Large intestine (tissue), 3 donors: ENCODE measurements around the gene CLIP2. TPM values are rescaled to one million over a fixed set of nuclear protein-coding genes. Genes with fewer than 3 reads are reported as not detected.
"Not testable (repeated sequence)": the region's sequence is repeated elsewhere in the genome, so short reads cannot be mapped to it uniquely, and the experiment has no call there.

Experiments
- DNase-seq, 2 donors: peaks; one replicate each; pipeline versions ENCODE4 v3.0.0 to v3.0.0-alpha.2; 2013
- H3K27ac ChIP-seq: one replicate; pipeline ENCODE4 v1.5.1; 2013; ENCODE audit warnings: low read length
- H3K27me3 ChIP-seq: 2 replicates; pipeline ENCODE4 v1.6.1; 2013; ENCODE audit warnings: low read length; ENCODE audit not compliant: control insufficient read depth, insufficient read depth
- H3K36me3 ChIP-seq: 2 replicates; pipeline ENCODE4 v1.6.1; 2013; ENCODE audit warnings: low read length; ENCODE audit not compliant: control insufficient read depth, insufficient read depth
- H3K4me1 ChIP-seq: one replicate; pipeline ENCODE4 v1.6.1; 2013; ENCODE audit warnings: low read length; ENCODE audit not compliant: control insufficient read depth, insufficient read depth
- H3K4me3 ChIP-seq: one replicate; pipeline ENCODE4 v1.5.1; 2013; ENCODE audit warnings: low read length
- H3K9me3 ChIP-seq: one replicate; pipeline ENCODE4 v1.6.1; 2013; ENCODE audit warnings: mild to moderate bottlenecking, low read depth, low read length, moderate library complexity; ENCODE audit not compliant: control insufficient read depth
- WGBS: methylation state at CpG from one replicate; pipeline ENCODE4 v1.1.5; 2013; ENCODE audit warnings: low lambda C conversion rate; ENCODE audit not compliant: insufficient coverage; 5-methylcytosine and 5-hydroxymethylcytosine counted together
- polyA plus RNA-seq: library from polyadenylated mRNA; unstranded; fragments of 120-200 nt; gene quantifications from one replicate; pipeline ENCODE4 v1.2.1, GENCODE V29; 2013

The CLIP2 gene
- polyA plus RNA-seq, 1 donor: 13.6 TPM

- Histone ChIP-seq H3K9me3 (no peaks in the 10 kb centered on the region), H3K27me3 (no peaks in the 10 kb centered on the region), H3K27ac (no peak overlapping the region), H3K4me3 (no peak overlapping the region), H3K4me1 (no peaks in the 10 kb centered on the region), H3K36me3 (peaks cover 11% of the 10 kb centered on the region)
- DNase-seq: no peak
- no CpG with 5 or more reads among the region's 2 CpGs for WGBS
Observed at GRCh38 chr7:74345970-74346369, 56.8 kb downstream of the CLIP2 start.

- Histone ChIP-seq H3K4me1 (no peaks in the 10 kb centered on the region), H3K27ac (no peak overlapping the region), H3K9me3 (no peaks in the 10 kb centered on the region), H3K36me3 (peaks cover 10% of the 10 kb centered on the region), H3K27me3 (no peaks in the 10 kb centered on the region), H3K4me3 (no peak overlapping the region)
- DNase-seq: no peak
- no CpG with 5 or more reads among the region's 10 CpGs for WGBS
Observed at GRCh38 chr7:74349621-74350020, 60.4 kb downstream of the CLIP2 start.

- WGBS: 88% methylated on average over 1 of the region's 1 CpG
- no peak for DNase-seq
- no peaks in the 10 kb centered on the region for H3K27me3 ChIP-seq
- H3K36me3 ChIP-seq: peaks cover 20% of the 10 kb centered on the region
- no peaks in the 10 kb centered on the region for H3K4me1 ChIP-seq
- H3K9me3 ChIP-seq: no peaks in the 10 kb centered on the region
- no peak overlapping the region for H3K4me3 ChIP-seq
- no peak overlapping the region for H3K27ac ChIP-seq
Observed at GRCh38 chr7:74350751-74351150, 61.5 kb downstream of the CLIP2 start.

GRCh38 chr7:74351836-74352235 lies 62.6 kb downstream of the CLIP2 start:
- Histone ChIP-seq H3K27ac (no peak overlapping the region), H3K27me3 (no peaks in the 10 kb centered on the region), H3K9me3 (peaks cover 5% of the 10 kb centered on the region), H3K4me1 (no peaks in the 10 kb centered on the region), H3K4me3 (no peak overlapping the region), H3K36me3 (peaks cover 29% of the 10 kb centered on the region)
- no peak for DNase-seq
- no CpG with 5 or more reads among the region's 3 CpGs for WGBS

GRCh38 chr7:74352551-74353138 lies 63.4 kb downstream of the CLIP2 start:
- no CpG with 5 or more reads among the region's 4 CpGs for WGBS
- DNase-seq: not testable (repeated sequence)

DNA sequence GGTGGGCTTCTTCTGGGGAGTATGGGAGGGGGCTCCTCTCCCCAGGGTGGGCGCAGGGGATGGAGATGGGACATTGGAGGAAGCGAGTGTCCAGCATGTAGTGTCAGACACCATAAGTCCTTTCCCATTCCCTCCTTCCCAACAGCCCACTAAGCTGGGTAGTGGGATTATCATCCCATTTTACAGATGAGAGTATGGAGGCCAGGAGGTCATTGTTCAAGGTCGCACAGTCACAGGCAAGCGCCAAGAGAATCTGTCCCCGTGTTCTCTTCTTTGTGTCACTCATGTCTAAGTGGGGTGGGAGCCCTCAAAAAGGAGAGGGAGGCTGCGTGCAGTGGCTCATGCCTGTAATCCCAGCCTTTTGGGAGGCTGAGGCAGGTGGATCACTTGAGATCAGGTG lies 64.8 kb downstream of the CLIP2 start:
- peaks cover 38% of the 10 kb centered on the region for H3K36me3 ChIP-seq
- H3K9me3 ChIP-seq: peaks cover 5% of the 10 kb centered on the region
- no peak for DNase-seq
- no CpG with 5 or more reads among the region's 6 CpGs for WGBS
- H3K27me3 ChIP-seq: no peaks in the 10 kb centered on the region
- H3K27ac ChIP-seq: no peak overlapping the region
- no peak overlapping the region for H3K4me3 ChIP-seq
- no peaks in the 10 kb centered on the region for H3K4me1 ChIP-seq

More at GRCh38 chr7:74352551-74353138, 63.4 kb downstream of the CLIP2 start:
- H3K4me3 ChIP-seq, H3K9me3 ChIP-seq, H3K27me3 ChIP-seq, H3K4me1 ChIP-seq, H3K27ac ChIP-seq: not testable (repeated sequence)
- H3K36me3 ChIP-seq: peaks cover 33% of the 10 kb centered on the region

GRCh38 chr7:74355091-74355490 lies 65.9 kb downstream of the CLIP2 start:
- peaks cover 5% of the 10 kb centered on the region for H3K9me3 ChIP-seq
- 100% methylated on average over 1 of the region's 4 CpGs for WGBS
- H3K4me3 ChIP-seq: no peak overlapping the region
- H3K27ac ChIP-seq: no peak overlapping the region
- H3K27me3 ChIP-seq: no peaks in the 10 kb centered on the region
- H3K36me3 ChIP-seq: peaks cover 44% of the 10 kb centered on the region
- DNase-seq: no peak
- H3K4me1 ChIP-seq: no peaks in the 10 kb centered on the region

DNA sequence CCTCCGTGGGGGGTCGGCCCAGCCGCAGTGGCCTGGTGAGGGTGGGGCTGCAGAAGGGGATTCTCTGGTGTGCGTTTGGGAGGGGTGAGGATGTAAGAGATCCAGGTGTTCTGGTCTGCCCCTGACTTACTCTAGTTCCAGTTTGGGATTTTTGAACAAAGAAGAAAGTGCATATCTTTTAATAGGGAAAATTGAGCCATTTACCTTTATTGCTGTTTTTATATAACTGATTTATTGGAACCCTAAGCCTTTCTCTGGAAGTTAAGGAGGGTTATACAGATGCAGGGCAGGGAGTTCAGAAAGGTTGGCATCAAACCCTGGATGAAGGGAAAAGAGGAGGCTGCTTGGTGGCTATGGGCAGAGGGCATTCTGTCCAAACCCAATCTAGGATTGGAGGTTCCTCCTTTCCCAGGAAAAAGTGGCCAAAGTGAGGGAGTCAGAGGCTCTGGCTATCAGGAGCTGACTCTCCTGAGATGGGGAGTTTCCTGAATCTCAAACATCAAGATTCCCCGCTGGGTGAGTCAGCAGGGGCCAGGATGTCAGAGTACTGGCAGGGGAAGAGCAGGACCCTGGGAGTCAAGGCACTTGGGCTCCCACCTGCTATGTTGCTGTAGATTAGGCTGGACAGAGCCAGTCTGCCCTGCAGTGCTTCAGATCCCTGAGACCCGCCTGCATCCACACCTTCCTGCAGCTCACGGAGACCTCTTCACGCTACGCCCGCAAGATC lies 67.5 kb downstream of the CLIP2 start:
- H3K27me3 ChIP-seq: no peaks in the 10 kb centered on the region
- no peak for DNase-seq
- no peak overlapping the region for H3K27ac ChIP-seq
- peaks cover 50% of the 10 kb centered on the region for H3K36me3 ChIP-seq
- H3K4me1 ChIP-seq: no peaks in the 10 kb centered on the region
- peaks cover 5% of the 10 kb centered on the region for H3K9me3 ChIP-seq
- no peak overlapping the region for H3K4me3 ChIP-seq
- no CpG with 5 or more reads among the region's 10 CpGs for WGBS

DNA sequence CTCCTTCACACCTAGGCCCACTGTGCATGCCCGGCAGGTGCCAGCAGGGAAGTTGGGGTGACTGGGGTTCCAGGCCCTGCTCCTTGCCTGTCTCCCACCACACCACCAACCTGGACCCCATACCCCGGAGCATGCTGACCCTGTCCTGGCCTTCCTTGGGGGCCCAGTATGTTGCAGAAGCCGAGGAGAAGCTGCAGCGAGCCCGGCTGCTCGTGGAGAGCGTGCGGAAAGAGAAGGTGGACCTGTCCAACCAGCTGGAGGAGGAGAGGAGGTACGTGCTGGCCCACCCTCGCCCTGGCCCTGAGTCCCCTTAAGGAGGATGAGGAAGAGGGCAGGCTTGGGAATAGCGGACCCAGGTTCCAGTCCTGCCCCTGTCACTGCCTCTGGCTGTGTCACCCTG lies 70.8 kb downstream of the CLIP2 start:
- Histone ChIP-seq H3K9me3 (peaks cover 5% of the 10 kb centered on the region), H3K27me3 (no peaks in the 10 kb centered on the region), H3K4me3 (no peak overlapping the region), H3K4me1 (no peaks in the 10 kb centered on the region), H3K27ac (no peak overlapping the region), H3K36me3 (peaks cover 45% of the 10 kb centered on the region)
- no peak for DNase-seq
- WGBS: no CpG with 5 or more reads among the region's 11 CpGs

- Histone ChIP-seq H3K27ac (no peak overlapping the region), H3K9me3 (no peaks in the 10 kb centered on the region), H3K4me3 (no peak overlapping the region), H3K4me1 (peaks cover 12% of the 10 kb centered on the region), H3K36me3 (peaks cover 27% of the 10 kb centered on the region), H3K27me3 (no peaks in the 10 kb centered on the region)
- no CpG with 5 or more reads among the region's 6 CpGs for WGBS
- no peak for DNase-seq
Observed at GRCh38 chr7:74362266-74362665, 73.1 kb downstream of the CLIP2 start.

DNA sequence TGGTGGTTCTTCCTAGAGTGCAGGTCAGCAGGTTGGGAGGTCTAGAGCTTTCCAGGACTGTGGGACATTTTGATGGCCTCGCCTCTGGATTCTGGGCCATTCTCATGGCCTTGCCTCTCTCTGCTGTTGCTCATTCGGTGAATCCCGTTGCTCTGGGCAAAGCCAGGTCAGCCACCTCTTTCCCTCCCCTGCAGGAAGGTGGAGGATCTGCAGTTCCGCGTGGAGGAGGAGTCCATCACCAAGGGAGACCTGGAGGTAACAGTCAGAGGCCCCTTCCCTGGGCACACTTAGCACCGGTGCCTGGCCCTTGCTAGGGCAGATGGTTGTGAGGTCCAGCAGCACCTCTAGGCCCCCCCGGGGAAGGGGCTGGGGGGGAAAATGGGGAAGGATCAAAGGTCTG lies 74.9 kb downstream of the CLIP2 start:
- no peak for DNase-seq
- no peaks in the 10 kb centered on the region for H3K9me3 ChIP-seq
- peaks cover 21% of the 10 kb centered on the region for H3K36me3 ChIP-seq
- no peak overlapping the region for H3K27ac ChIP-seq
- no peak overlapping the region for H3K4me3 ChIP-seq
- peaks cover 12% of the 10 kb centered on the region for H3K4me1 ChIP-seq
- H3K27me3 ChIP-seq: no peaks in the 10 kb centered on the region
- WGBS: no CpG with 5 or more reads among the region's 7 CpGs
